Measurements from ENCODE around the gene ZNF283.

The ZNF283 gene

GRCh38 chr19:43826787-43827754 is at the start of gene ZNF283:
TSS of gene ZNF283 (plus strand) at chr19:43827321. CDS start at chr19:43833505, 6,184 bp downstream.
- DNase-seq: peak; percentile 71 to 85

GRCh38 chr19:43778651-43779050 is 48.5 kb upstream of the ZNF283 start:
- no peak for DNase-seq

GRCh38 chr19:43779147-43779819 is 47.8 kb upstream of the ZNF283 start:
- peak; percentile 40 to 51 for DNase-seq

GRCh38 chr19:43779820-43780219 is 47.3 kb upstream of the ZNF283 start:
- peak; percentile 60 to 62 for DNase-seq

- DNase-seq: peak; percentile 43 to 46
Observed at GRCh38 chr19:43780706-43781525, 46.2 kb upstream of the ZNF283 start, which contains the start of gene KCNN4. TSS of gene KCNN4 (minus strand) at chr19:43780973. CDS start at chr19:43780861, 112 bp downstream.

GRCh38 chr19:43781630-43782310 is 45.4 kb upstream of the ZNF283 start:
- DNase-seq: no peak

- DNase-seq: no peak
Observed at GRCh38 chr19:43782311-43782660, 44.8 kb upstream of the ZNF283 start.

GRCh38 chr19:43782689-43783231 is 44.4 kb upstream of the ZNF283 start:
- DNase-seq: no peak

GRCh38 chr19:43783636-43784035 is 43.5 kb upstream of the ZNF283 start:
- DNase-seq: no peak

- peak in 1 of 2 experiments; percentile 5 for DNase-seq
Observed at GRCh38 chr19:43784241-43784980, 42.7 kb upstream of the ZNF283 start.

- peak; percentile 76 to 79 for DNase-seq
Observed at GRCh38 chr19:43784981-43785808, 41.9 kb upstream of the ZNF283 start.

GRCh38 chr19:43786665-43787064 is 40.5 kb upstream of the ZNF283 start:
- no peak for DNase-seq

GRCh38 chr19:43789029-43789428 is 38.1 kb upstream of the ZNF283 start:
- DNase-seq: peak in 1 of 2 experiments; percentile 25

GRCh38 chr19:43790587-43790986 is 36.5 kb upstream of the ZNF283 start:
- DNase-seq: no peak

- no peak for DNase-seq
Observed at GRCh38 chr19:43797118-43797517, 30.0 kb upstream of the ZNF283 start.

- DNase-seq: no peak
Observed at GRCh38 chr19:43797556-43797955, 29.6 kb upstream of the ZNF283 start.

- DNase-seq: no peak
Observed at GRCh38 chr19:43798026-43798545, 29.0 kb upstream of the ZNF283 start.

- DNase-seq: no peak
Observed at GRCh38 chr19:43798546-43799409, 28.3 kb upstream of the ZNF283 start.

Data from AML-193 (cell line).